Astrocyte (in vitro differentiated cells and primary cell): Measurements from ENCODE around the gene ID1. TPM values are rescaled to one million over a fixed set of nuclear protein-coding genes. Genes with fewer than 3 reads are reported as not detected.

Experiments
- DNase-seq: peaks from one replicate; pipeline ENCODE4 v3.0.0-alpha.2; 2010; ENCODE audit warnings: low read depth
- FAIRE-seq: peaks from 2 replicates; lab custom pipeline; 2011; peaks lifted over from hg19 to GRCh38; lab: Jason Lieb, UNC
- H2AFZ ChIP-seq: 2 replicates; pipeline ENCODE4 v1.6.0; 2012; ENCODE audit warnings: low read depth, low read length, inconsistent platforms
- H3K27ac ChIP-seq: 2 replicates; pipeline ENCODE4 v1.5.1; 2011; ENCODE audit warnings: low read depth, low read length, inconsistent platforms
- H3K27me3 ChIP-seq: 2 replicates; pipeline ENCODE4 v1.6.0; 2011; ENCODE audit warnings: low read length, inconsistent platforms; ENCODE audit not compliant: insufficient read depth
- H3K36me3 ChIP-seq: 2 replicates; pipeline ENCODE4 v1.5.1; 2011; ENCODE audit warnings: low read length, inconsistent platforms; ENCODE audit not compliant: insufficient read depth
- H3K4me1 ChIP-seq: 2 replicates; pipeline ENCODE4 v1.5.1; 2011; ENCODE audit warnings: low read length, inconsistent platforms; ENCODE audit not compliant: insufficient read depth
- H3K4me2 ChIP-seq: 2 replicates; pipeline ENCODE4 v1.6.0; 2012; ENCODE audit warnings: low read length, inconsistent platforms
- H3K4me3 ChIP-seq: 2 replicates; pipeline ENCODE4 v1.5.1; 2011; ENCODE audit warnings: low read depth, mild to moderate bottlenecking, low read length, inconsistent platforms; ENCODE audit not compliant: insufficient read depth
- H3K79me2 ChIP-seq: 2 replicates; pipeline ENCODE4 v1.6.0; 2012; ENCODE audit warnings: mild to moderate bottlenecking, low read length, inconsistent platforms; ENCODE audit not compliant: insufficient read depth
- H3K9ac ChIP-seq: 2 replicates; pipeline ENCODE4 v1.6.0; 2012; ENCODE audit warnings: mild to moderate bottlenecking, low read length, inconsistent platforms
- H3K9me3 ChIP-seq: 2 replicates; pipeline ENCODE4 v1.5.1; 2012; ENCODE audit warnings: low read depth, mild to moderate bottlenecking, low read length, inconsistent platforms; ENCODE audit not compliant: insufficient read depth
- H4K20me1 ChIP-seq: 2 replicates; pipeline ENCODE4 v1.6.0; 2012; ENCODE audit warnings: low read length, inconsistent platforms; ENCODE audit not compliant: insufficient read depth
- H3K27ac Mint-ChIP-seq: one replicate; pipeline ENCODE4 v1.8.0; 2021; ENCODE audit warnings: mild to moderate bottlenecking, mixed read lengths; ENCODE audit not compliant: unreplicated experiment
- H3K27me3 Mint-ChIP-seq: one replicate; pipeline ENCODE4 v1.8.0; 2021; ENCODE audit warnings: low read depth, mixed read lengths; ENCODE audit not compliant: unreplicated experiment
- H3K36me3 Mint-ChIP-seq: one replicate; pipeline ENCODE4 v1.8.0; 2021; ENCODE audit warnings: low read depth, mixed read lengths; ENCODE audit not compliant: unreplicated experiment
- H3K4me1 Mint-ChIP-seq: one replicate; pipeline ENCODE4 v1.8.0; 2021; ENCODE audit warnings: low read depth, mixed read lengths; ENCODE audit not compliant: unreplicated experiment
- H3K4me3 Mint-ChIP-seq: one replicate; pipeline ENCODE4 v1.8.0; 2021; ENCODE audit warnings: mild to moderate bottlenecking, moderate library complexity, mixed read lengths; ENCODE audit not compliant: unreplicated experiment
- H3K9me3 Mint-ChIP-seq: one replicate; pipeline ENCODE4 v1.8.0; 2021; ENCODE audit warnings: mild to moderate bottlenecking, mixed read lengths; ENCODE audit not compliant: unreplicated experiment
- CTCF ChIP-seq: IDR thresholded peaks from 2 replicates; pipeline ENCODE4 v1.5.1; 2011; ENCODE audit warnings: low read depth, mild to moderate bottlenecking, inconsistent platforms, low read length, moderate library complexity; ENCODE audit not compliant: insufficient read depth
- EZH2 ChIP-seq: IDR thresholded peaks from 2 replicates; pipeline ENCODE4 v1.6.1; 2012; ENCODE audit warnings: mild to moderate bottlenecking, low read length, inconsistent platforms; ENCODE audit not compliant: insufficient read depth
- total RNA-seq: library from RNA; stranded (reverse); gene quantifications from 2 replicates; pipeline ENCODE4 v1.2.1, GENCODE V29; 2021

Gene ID1
- total RNA-seq, 1 donor from 2014 or later: 73.7 TPM

GRCh38 chr20:31632548-31633338, 27.7 kb downstream of the ID1 start:
- Histone ChIP-seq H3K9me3 (no peaks in the 10 kb centered on the region), H3K79me2 (no peaks in the 10 kb centered on the region), H3K36me3 (no peaks in the 10 kb centered on the region), H3K4me3 (no peak overlapping the region), H2AFZ (no peak overlapping the region), H3K27me3 (no peaks in the 10 kb centered on the region), H3K4me1 (no peaks in the 10 kb centered on the region), H3K27ac (no peak overlapping the region), H4K20me1 (no peaks in the 10 kb centered on the region), H3K4me2 (no peak overlapping the region), H3K9ac (no peak overlapping the region)
- Mint-ChIP-seq H3K9me3 (peaks cover 3% of the 10 kb centered on the region), H3K4me1 (no peaks in the 10 kb centered on the region), H3K27me3 (peaks cover 4% of the 10 kb centered on the region), H3K4me3 (no peak overlapping the region), H3K27ac (no peak overlapping the region), H3K36me3 (no peaks in the 10 kb centered on the region)
- FAIRE-seq: no peak
- no peak for TF ChIP-seq EZH2
- TF ChIP-seq CTCF: no peak
- DNase-seq: no peak

- H3K9ac ChIP-seq: no peak overlapping the region
- Mint-ChIP-seq H3K4me1 (no peaks in the 10 kb centered on the region), H3K36me3 (no peaks in the 10 kb centered on the region), H3K27me3 (peaks cover 4% of the 10 kb centered on the region), H3K9me3 (peaks cover 3% of the 10 kb centered on the region), H3K27ac (no peak overlapping the region), H3K4me3 (no peak overlapping the region)
- H3K9me3 ChIP-seq: no peaks in the 10 kb centered on the region
- H2AFZ ChIP-seq: no peak overlapping the region
- no peak for FAIRE-seq
- DNase-seq: no peak
- H3K79me2 ChIP-seq: no peaks in the 10 kb centered on the region
- no peaks in the 10 kb centered on the region for H3K4me1 ChIP-seq
- H3K27me3 ChIP-seq: no peaks in the 10 kb centered on the region
- H4K20me1 ChIP-seq: no peaks in the 10 kb centered on the region
- H3K4me3 ChIP-seq: no peak overlapping the region
- H3K4me2 ChIP-seq: no peak overlapping the region
- no peak overlapping the region for H3K27ac ChIP-seq
- TF ChIP-seq EZH2 (no peak), CTCF (no peak)
- no peaks in the 10 kb centered on the region for H3K36me3 ChIP-seq
Measured at GRCh38 chr20:31633339-31633914, 28.3 kb downstream of the ID1 start.

GRCh38 chr20:31637660-31638059, 32.6 kb downstream of the ID1 start, which contains the start of gene COX4I2:
TSS of gene COX4I2 (plus strand) at chr20:31637912. CDS start at chr20:31639018, 1,106 bp downstream.
- Mint-ChIP-seq H3K9me3 (no peaks in the 10 kb centered on the region), H3K4me3 (no peak within 1 kb of the TSS), H3K27ac (no peak within 1 kb of the TSS), H3K36me3 (peaks cover 2% of the 10 kb centered on the region), H3K4me1 (no peaks in the 10 kb centered on the region), H3K27me3 (peaks cover 23% of the 10 kb centered on the region)
- H2AFZ ChIP-seq: no peak within 1 kb of the TSS
- H3K79me2 ChIP-seq: no peaks in the 10 kb centered on the region
- H3K27ac ChIP-seq: no peak within 1 kb of the TSS
- H3K9me3 ChIP-seq: no peaks in the 10 kb centered on the region
- no peak within 1 kb of the TSS for H3K4me2 ChIP-seq
- no peak within 1 kb of the TSS for H3K4me3 ChIP-seq
- DNase-seq: no peak
- H3K36me3 ChIP-seq: no peaks in the 10 kb centered on the region
- no peak for TF ChIP-seq CTCF
- peak; percentile 38 for TF ChIP-seq EZH2
- H4K20me1 ChIP-seq: no peaks in the 10 kb centered on the region
- no peaks in the 10 kb centered on the region for H3K27me3 ChIP-seq
- no peaks in the 10 kb centered on the region for H3K4me1 ChIP-seq
- no peak for FAIRE-seq
- no peak within 1 kb of the TSS for H3K9ac ChIP-seq
